Measurements from ENCODE around the gene MCTP2.

MCTP2 gene

DNA sequence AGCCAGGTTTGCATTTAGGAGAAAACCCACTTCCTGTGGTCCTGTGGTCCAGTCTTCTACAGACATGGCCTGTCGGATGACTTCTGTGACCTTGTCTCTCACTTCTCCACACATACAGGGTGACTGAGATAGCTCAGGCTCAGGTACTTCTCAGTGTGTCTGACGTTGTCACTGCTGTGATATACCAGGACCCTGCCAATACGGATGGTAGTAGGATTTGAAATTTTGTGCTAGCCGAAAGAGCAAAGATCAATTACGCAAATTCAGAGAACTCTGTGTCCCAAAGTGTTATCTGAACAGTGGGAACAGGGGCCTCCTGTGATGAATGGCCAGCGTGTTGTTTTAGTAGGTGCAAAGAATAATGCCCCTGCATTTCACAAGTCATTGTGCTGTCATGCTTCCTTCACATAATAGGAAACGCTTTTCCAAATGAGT is 128.9 kb downstream of the MCTP2 start:
- no peak for DNase-seq

DNA sequence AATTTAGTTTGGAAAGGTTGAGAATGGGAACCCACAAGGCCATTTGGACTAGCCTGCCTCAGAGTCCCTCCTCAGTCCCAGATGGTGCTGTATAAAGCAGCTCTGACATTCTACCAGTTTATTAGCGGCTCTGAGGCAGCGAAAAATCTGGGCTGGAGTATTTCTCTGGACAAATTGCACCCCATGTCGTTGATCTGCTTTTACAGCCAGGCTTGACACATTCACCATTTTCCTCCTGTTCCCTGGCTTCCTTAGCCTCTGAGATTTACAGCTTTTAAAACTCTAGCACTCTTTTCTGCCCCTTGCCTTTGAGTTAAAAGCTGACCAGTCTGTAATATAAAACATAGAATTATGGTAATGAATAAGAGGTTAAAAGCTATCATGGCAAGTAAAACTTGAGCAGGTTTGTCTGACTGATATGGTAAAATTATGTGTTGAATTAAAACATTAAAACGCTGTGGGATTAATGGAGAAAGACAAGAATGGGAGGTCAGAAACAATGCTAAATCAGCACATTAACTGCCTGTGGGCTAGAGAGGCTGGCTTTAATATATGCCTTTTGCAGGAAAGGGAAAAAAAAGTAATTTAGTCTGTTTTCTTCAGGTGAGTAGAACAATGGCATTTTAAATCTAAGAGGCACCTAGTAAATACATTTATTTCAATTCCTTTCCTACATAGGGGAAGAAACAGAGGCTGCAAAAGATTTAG is 131.2 kb downstream of the MCTP2 start:
- DNase-seq = no peak

DNA sequence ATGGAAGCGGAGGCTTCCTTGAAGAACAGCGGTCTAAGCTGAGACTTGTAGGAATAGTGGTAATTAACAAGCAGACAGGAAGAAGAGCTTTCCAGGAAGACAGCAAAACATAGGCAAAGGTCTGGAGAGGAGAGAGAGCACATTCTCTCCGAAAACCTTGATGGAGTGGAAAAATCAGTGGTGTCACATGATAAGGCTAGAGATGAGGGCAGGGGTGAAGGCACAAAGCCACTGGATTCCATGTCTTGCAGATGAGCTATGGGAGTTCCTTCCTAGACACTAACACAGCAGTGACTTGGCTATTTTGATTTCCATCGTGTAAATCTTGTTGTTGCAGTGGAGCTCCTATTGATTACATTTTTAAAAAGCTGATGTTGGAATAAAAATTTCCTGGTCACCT is 132.0 kb downstream of the MCTP2 start:
- no peak for DNase-seq

DNA sequence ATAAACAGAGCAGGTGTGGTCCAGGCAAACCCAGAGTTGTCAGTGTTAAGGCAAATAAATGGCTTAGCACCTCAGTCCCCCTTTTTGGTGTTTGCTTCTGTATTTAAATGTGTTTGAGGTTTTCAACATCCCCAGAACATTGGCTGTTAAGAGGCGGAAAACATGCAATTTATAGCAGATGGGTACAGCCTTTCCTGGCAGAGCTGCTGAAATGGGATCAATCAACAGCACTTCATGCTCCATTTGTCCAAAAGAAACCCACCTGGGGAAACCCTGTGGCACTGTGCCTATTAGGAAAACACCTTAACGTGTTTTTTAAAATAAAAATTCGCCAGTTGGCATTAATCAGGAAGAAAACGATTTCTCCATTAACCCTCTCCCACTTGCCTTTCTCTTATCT is 135.4 kb downstream of the MCTP2 start:
- no peak for DNase-seq

DNA sequence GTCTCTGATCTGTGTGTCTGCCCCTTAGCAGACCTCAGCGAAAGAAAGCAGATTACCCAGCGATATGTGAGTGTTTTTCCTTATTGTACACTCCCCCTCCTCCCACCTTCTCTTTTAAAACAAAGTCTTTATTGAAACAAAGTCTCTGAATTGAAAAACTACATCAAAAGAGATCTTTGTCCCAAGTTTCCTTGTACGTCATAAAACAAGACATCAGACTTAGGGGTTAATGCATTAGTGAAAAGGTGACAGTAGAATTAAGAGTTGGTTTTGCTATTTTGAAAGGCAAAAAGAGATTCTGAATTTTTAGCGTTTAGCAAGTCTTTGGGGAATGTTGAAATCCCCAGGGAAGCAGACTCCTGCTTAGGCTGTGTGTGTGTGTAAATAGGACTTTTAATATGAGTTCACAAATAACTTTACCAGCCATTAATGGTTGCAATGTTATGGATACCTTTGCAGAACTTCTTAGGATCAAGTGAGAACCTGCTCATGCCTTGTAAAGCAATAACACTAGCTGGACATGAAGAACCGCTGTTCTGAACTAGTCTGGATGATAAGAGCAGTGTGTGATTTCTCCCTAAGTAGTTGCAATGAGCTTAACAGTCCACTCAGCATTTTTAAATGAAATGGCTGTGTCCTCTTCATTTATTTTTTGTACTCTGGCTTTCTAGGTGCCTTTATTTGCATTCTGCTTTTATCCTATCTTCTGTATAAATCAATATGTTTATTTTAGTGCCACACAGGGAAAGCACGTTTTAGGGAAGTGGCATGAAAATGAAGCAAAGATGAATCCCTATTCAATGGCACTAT is 136.6 kb downstream of the MCTP2 start:
- no peak for DNase-seq

DNA sequence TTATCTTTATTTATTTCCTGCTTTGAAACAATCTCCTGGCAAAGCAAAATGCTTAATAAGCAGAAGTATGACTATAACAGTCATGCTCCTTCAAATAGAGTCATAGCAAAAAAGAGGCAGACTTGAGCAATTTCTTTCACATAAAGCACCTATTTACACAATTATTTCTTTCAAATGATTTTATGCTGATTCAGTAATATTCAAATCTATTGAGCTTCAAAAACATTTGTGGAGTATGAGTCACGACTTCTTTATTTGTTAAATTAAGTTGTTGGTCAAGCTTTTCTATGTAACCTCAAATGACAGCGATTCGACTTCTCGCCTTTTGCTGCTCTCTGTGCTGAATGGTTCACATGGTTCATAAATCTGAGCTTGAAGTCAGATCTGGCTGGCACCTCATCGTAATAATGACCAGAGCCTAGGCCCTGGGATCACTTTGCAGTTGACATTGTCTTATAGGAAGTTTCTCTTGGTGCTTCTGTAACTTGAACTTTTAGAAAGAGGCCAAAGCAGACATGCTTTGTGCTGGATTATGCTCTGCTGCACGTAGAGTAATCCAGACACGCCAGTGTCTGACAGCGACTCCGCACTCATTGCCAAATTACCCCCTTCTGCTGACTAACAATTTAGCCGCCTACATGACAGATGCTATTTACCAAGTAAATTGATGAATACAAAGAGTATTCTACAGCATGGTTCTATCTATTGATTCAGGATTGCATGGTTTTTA is 139.0 kb downstream of the MCTP2 start:
- DNase-seq = no peak

DNA sequence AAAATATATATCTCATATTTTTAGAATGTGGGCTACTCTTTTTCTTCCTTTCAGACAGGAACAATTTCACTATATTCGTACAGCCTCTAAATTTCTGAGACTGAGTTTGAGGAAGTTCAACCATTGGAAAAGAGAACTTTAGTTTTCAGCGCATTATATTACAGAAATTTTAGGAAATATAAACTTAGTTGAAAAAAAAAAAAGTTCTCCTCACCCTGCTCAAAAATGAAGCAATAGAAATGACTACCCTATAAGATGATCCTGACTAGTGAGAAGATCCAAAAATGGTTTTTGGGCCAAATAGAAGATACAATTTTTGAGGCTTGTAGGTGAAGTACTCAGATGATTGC is 139.6 kb downstream of the MCTP2 start:
- DNase-seq = no peak

DNA sequence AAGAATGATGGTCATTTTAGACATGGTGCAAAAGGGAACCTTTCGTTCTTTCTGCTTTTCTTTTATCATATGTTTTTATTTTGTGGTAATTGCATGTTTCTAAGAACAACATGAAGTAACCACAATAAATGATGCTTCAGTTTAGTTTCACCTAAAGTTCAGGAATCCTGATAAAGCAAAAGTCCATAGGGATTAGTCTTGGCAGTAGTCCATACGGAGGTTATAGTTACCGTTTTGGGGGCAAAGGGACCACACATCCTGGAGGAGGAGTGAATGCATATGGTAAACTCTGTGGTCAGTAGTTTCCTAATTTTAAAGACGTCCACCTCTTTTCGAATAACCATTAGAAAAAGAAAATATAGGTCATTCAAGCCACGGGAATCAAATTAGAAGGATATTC is 141.5 kb downstream of the MCTP2 start:
- no peak for DNase-seq

DNA sequence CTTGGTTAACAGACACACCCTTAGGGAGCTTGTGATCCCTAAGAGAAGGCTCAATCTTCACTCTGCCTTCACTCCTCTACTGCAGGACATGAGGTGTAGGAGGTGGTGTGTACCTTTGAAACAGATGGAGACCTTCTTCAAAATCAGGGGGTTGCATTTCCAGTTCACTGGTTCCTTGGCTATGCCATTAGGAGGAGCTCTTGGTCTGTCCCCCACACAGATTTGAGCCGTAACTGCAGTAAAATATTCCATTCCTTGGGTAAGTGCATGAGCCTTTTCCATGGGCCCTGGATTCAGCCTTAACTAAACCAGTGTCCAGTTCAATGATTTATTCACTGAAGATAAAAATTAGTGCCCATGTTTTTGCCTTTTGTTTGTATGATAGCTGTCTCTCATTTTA is 144.6 kb downstream of the MCTP2 start:
- DNase-seq = no peak

DNA sequence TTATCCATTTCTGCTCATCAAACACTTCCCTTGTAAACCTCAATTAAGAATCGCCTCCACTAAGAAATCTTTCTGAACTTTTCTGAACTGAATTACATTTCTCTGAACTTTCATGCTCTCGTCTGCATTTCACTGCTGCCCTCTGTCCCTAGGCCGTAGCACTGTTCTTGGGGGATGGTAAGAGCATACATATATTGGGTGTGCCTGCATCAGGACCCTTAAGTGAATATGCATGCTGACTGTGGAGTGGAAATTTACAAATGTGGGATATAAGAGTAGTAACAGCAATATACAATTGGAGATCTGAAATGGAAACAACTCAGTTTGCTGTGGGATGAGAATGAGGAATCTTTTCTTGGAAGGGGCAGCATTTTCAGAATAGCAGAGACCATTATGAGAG is 148.6 kb downstream of the MCTP2 start:
- DNase-seq = no peak

DNA sequence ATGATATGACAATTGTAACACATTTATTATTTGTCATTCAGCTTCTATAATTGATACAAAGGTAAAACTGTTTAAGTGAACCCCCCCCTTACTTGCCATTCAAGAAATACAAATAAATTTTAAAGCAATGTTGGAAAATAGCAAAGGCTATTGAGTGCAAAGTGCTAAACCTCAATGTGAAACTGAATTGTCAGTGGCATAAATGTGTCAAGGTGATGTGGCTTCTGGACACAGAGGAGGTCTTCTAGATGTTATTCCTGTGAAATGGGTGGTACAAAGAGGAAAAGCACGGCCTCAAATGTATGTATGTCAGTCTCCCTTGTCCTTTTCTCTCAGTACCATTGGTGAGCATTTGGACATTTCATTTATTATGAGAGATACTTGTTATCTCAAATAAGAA is 149.4 kb downstream of the MCTP2 start:
- no peak for DNase-seq

DNA sequence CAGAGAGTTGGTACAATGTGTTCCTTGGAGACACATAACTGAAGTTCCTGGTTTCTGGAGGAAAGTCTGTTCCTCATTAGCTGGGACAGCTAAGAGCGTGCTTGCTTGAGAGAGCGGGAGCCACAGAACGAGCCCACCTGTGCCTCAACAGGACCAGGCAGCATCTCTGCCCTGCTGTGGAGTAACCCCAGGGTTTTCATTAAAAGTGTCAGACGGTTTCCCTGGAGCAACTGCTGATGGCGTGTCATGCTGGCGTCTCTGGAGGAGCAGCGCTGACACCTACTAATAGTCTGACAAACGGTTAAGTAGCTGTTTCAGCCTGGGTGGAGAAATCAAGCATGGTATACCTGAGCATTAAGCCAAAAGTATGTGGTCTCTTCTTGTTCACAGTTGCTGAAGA is 150.0 kb downstream of the MCTP2 start:
- no peak for DNase-seq

DNA sequence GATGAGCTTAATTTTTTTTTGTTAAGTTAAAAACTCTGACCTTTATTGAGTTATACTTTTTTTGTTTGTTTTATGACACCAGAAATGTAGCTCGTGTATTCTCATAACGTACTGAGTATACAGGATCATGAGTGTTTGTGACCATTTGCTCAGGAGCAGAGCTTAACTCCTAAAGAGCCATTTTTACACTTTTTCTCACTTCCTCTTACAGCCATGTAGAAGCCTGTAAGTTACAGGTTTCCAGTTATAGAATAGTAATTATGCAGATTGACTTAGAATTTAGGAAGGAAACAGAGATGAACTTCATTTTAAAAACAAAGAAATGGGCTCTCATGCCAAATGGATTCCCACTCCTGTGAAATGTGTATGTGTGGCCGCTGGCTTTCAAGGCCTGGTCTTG is 151.7 kb downstream of the MCTP2 start:
- DNase-seq = no peak

DNA sequence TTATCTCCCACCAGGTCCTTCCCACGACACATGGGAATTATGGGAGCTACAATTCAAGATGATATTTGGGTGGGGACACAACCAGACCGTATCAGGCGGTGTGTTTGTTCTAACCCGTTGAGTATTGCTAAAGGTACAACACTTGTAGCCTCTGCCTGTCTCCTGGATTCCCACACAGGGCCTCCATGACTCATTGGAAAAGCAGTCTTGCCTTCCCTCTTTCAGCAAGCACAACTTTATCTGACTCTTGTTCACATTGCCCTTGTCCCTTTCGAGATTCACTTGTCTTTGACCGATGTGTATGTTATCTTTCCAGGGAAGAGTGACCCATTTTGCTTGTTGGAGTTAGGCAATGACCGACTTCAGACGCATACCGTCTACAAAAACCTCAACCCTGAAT is 152.3 kb downstream of the MCTP2 start:
- no peak for DNase-seq

DNA sequence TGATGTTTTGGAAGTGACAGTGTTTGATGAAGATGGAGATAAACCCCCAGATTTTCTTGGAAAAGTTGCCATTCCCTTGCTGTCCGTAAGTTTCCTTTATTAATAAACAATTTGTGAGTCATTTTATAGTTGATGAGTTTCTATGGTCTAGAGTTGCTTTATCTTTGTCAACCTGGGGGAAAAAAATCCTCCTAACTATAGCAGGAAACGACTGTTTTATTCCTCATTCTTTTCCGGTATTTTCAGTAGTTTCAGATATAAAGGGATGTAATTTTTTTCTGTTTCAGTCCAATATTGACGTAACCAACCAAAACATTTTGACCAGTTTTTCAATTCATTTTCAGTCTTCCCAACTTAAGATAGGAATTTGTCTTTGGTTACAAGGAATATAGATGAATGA is 154.1 kb downstream of the MCTP2 start:
- no peak for DNase-seq

DNA sequence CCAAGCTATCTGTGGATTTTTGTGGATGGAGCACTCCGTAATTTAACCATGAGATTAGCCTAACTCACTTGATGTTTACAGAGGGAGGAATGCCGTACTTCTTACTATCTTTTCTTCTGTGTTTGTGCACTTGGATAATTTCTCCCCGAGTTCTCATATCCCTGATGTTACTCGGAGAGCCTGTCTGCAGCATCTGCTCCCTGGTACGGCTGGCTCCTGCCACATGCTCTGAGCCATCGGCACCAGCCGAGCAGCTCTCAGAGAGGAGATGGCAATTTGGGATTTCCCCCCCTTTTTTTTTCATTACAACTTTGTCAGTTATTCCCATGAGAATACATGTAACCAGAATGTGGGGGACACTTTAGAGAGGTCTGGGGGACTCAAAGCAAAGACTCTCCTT is 155.0 kb downstream of the MCTP2 start:
- no peak for DNase-seq

DNA sequence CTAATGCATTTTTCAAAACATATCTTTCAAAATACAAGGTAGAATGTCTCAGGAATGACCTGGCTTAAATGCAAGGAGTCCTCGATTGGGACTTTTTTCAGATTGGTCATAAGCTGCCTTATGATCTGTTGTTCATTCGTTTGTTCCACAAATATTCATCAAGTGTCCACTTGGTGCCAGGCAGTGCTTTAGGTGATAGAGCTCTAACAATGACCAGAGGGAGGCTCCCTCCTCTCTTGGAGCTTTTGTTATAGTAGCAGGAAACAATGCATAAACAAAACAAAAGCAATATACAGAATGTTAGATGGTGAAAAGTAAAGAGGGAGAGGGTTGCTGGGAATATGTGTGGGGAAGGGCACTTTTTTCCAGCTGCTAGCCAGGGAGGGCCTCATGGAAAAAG is 156.1 kb downstream of the MCTP2 start:
- DNase-seq = no peak

DNA sequence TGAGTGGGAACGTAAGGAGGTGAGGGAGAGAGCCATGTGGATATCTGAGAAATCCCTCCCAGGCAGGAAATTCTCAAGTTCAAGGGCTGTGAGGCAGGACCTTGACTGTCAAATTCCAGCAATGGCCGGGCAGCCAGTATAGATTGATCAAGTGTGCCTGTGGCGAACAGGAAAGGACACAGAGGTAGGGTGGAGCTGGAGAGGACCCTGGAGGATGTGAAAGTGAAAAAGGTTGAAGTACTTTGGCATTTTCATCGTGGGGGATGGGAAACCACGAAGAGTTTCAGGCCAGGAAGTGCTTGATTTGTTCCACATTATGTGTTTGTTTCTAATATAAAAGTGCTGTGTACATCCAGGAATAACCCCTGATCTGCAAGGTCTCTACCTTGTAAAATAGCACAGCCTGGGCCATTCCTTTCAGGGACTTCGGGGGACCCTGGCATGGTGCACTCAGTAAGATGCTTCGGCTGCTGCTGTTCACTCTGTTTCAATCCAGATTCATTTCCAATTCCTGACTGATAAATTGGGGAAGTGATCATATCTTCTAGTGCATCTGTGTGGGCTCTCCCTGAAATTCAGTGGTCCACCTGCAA is 156.6 kb downstream of the MCTP2 start:
- no peak for DNase-seq

DNA sequence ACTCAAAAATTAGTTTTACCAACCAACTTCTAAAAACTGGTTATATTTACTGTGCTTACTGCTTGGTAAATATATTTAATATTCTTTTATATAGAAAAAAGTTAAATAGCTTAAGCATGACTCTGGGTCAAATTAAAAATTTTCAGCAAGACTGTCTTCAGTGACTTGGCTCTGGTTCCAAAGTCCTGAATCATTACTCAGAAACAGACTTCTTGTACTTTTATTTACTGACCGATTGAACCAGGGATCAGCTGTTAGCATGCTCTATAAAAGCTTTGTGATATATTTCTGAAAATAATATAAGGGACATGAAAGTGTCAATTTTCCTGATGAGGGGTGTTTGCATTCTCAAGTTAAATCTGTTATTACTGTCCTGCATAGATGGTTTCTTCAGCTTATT is 164.3 kb downstream of the MCTP2 start:
- no peak for DNase-seq

DNA sequence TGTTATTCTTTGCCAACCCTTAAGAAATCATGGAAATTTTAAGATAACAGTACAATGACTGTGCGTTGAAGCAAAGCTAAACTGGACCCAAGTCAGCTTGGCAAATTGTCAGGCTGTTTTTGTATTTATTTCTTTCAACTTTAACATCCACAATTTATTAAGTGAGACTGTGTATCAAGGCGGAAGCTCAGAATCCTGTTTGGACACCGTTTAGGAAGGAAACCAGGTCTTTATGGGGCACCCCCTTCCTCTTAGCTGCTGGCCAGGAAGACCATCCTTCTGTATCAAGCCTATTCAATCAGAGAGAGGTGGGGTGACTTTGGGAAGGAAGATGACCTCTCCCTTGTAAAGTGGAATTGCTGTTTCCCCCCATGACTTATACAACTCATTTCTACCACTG is 166.0 kb downstream of the MCTP2 start:
- DNase-seq = no peak

DNA sequence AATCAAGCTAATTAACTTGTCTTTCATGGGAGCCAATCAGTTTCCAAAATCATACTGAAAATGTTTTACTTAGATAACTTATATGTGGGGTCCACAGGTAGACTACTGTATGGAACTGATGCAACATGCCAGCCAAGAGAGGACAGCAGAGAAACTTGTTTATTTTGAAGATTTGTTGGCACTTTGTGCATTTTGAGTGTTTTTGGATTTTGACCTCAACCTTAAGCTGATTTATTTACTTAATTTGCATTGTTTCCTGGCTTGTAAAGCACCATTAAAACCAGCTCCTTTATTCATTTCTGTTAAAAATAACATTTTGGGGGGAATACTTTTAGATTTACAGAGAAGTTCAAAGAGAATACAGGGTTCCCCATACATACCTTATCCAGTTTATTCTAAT is 166.6 kb downstream of the MCTP2 start:
- DNase-seq = no peak

DNA sequence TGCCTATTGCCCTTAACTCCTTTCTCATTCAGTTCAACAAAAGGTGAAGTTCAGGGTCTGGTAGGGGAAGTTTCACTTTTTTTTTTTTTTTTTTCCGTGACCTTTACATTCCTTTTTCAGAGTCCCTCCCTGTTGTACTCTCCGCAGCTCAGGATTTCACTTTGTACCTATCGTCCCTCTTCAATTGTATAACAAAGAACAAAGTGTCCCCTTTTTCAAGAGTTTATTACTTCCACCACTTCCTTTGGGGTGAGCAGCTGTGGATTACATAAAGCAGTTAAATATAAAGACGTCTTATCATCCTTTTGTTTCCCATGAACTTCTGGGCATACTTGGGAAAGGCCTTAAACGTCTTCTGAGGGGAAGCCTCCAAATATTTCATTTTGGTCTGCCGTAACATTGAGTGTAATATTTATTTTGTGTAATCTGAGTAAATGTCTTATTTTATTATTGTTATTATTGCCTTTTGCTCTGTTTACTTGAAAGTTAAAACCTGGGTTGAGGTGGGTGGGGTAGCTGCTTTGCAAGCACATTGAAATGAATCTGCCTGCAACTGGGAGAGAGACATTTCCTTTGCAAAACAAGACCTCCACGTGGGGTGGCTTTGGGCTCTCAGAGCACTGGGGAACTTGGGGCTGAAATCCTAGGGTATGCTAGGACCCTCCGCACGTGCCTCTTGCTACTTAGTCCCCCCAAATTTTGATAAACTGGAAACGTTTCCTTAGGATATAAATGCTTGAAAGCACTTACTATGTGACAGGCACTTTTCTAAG is 169.4 kb downstream of the MCTP2 start:
- no peak for DNase-seq

DNA sequence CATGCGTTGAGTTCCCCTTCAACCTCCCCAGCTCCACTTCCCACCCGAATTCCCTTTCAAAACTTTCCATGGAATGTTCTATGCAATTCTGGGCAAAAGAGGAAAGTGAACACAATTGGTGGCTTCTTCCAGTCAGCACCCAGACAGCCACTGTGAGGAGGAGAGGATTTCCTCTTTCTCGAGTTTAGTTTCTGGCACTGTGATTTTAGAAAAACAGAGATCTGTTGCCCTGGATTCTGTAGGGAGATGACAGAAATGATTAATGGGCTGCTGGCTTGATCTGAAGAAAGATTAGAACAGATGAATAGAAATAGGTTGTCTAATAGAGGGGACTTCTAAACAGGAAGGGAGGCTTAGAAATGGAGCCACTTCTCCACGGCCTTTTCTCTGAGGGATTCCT is 172.0 kb downstream of the MCTP2 start:
- DNase-seq = no peak
